B cell (primary cell): Measurements from ENCODE around the gene KHK.

ENCODE experiments used
- CTCF ChIP-seq: fragments of 200-600 bp; IDR thresholded peaks from one replicate; pipeline ENCODE4 v1.8.0; 2022; ENCODE audit warnings: antibody characterized with exemption, mild to moderate bottlenecking
- EZH2 ChIP-seq: IDR thresholded peaks from 2 replicates; pipeline ENCODE4 v1.6.1; 2012; ENCODE audit warnings: borderline replicate concordance, low read depth, mild to moderate bottlenecking, moderate library complexity, low read length; ENCODE audit not compliant: insufficient read depth, poor library complexity, severe bottlenecking

GRCh38 chr2:27057184-27057583 lies 29.4 kb upstream of the KHK start:
- TF ChIP-seq EZH2, result no peak
- TF ChIP-seq CTCF, result no peak
